HG02870 (cell line): Measurements from ENCODE around the gene PPL.
"Not testable (repeated sequence)": the region's sequence is repeated elsewhere in the genome, so short reads cannot be mapped to it uniquely, and the experiment has no call there.

ENCODE experiments used
- ATAC-seq: cut with Tn5 transposase; IDR thresholded peaks from one replicate; pipeline ENCODE4 v1.9.1; 2021; ENCODE audit warnings: mild to moderate bottlenecking, moderate library complexity; ENCODE audit not compliant: unreplicated experiment

Gene PPL

DNA sequence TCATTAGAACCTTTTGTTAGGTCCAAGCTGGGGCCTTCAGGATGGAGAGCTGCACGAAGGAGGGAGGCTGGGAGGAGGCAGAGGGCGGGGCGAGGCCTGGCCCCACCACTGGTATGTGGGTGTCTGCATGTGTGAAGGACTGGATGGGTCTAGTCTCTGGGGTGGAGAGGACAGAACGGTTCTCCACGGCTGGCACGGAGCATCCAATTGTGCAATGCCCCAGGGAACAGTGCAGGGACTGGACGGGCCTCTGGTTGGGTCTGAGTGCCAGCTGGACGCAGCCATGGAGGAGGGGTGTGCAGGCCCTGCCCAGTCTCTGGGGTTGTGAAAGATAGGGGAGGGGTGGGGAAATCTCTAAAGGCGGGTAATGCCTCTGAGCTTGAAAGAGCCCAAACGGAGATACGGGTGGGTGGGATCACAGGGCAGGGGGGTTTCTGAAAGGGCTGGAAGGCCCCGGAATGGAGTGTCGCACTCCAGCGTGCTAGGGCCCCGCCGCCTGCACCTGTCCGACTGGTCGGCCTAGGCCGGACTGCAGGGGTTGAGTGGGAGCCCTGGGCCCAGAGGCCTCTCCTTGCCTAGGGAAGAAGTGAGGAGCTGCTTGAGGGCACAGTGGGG, 1.6 kb downstream of the PPL start:
- no peak for ATAC-seq

DNA sequence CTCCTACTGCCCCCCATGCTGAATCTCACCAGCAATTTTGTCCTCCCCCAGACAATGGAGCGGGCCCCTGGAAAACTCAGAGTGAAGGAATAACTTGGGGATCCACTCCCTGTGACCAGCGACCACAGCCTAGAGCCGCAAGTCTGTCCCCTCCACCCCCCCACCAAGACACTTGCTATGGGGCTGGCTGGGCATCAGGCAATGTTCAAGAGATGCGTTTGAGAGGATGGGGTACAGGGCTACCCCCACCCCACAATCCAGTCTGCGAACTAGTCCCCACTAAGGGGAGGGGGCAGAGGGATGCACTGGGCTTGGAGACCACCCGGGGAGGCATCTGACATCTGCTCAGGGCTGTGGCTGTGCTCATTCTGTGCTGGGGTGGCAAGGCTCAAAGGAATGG, 2.4 kb downstream of the PPL start:
- no peak for ATAC-seq

DNA sequence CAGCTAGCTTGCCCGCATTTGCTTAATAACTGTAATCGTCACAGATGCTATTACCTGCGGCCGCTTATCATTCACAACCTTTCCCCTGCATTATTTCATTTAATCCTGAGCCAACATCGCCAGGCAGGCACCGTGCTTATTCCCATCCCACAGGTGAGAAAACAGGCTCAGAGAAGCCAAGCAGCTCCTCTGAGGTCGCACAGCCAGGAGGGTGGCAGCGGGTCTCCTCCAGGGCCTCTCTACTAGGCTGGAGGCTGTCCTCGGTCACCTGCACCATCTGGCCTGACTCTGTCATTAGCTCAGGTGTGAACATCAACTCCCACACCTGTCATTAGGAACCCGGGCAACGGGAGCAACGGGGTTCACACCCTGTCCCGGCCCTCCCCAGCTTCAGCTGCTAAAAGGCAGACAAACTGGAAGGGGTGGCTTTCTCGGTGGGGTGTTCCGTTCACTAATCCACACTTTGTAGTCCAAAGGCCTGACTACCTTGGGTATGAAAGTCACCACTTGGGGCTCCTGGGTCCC, 3.0 kb downstream of the PPL start:
- no peak for ATAC-seq

DNA sequence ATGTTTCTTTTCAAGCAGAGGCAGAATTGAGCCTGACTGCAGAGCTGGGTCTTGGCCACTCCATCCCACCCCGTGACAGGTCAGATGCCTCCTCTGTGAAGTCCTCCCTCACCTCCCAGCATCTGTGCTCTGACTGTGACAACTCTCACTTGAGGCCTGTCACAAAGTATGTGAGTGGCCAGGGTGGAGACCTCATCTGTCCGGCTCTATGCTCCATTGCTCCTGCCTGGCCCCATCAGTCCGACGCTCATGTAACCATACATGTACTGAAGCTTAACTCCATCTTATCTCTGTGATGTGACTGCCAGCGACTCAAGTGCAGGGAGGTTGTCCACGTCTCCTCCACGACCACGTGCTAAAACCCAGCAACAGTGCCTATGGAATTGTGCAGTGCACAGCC, 3.5 kb downstream of the PPL start:
- ATAC-seq: no peak

DNA sequence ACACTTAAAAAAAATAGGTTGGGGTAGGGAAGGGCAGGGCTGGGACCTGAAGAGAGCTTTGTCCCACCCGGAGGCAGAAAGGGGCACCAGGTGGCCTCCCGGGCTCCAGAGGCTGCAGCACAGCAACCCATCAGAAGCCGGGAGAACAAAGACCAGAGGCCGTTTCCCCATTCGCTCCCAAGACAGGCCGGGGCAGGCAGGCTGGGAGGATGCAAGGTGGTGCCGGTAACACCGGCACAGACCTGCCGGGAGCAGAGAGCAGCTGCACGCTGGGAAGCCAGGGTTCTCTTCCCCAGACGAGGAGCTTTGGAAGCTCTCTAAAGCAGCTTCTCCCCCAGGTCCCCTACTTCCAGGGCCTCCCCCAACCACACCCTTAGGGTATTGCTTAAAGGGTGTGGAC, 5.6 kb downstream of the PPL start:
- no peak for ATAC-seq

DNA sequence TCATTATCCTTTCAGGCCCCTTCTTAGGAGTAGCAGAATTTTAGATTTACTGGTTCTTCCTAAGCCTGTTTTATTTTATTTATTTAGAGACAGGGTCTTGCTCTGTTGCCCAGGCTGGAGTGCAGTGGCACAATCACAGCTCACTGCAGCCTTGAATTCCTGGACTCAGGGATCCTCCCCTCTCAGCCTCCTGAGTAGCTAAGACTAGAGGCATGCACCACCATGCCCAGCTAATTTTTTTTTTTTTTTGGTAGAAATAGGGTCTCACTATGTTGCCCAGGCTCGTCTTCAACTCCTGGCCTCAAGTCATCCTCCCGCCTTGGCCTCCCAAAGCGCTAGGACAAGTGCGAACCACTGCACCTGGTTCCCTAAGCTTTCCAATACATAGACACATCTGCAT, 7.3 kb downstream of the PPL start:
- ATAC-seq: not testable (repeated sequence)

DNA sequence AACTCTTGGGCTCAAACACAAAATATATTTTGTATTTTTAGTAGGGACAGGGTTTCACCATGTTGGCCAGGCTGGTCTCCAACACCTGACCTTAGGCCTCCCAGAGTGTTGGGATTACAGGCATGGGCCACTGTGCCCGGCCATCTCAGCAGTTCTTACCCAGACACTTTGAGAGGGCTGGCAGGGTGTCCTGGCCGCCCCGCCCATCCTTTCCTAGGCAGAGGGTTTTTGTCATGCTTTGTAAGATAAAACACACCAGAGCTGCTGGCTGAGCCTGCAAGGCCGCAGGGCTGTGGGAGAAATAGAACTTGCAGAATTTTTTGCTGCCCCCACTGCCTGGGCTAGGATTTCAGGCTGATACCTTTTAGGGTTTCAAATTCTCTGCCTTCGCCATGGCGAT, 8.7 kb downstream of the PPL start:
- ATAC-seq: no peak

DNA sequence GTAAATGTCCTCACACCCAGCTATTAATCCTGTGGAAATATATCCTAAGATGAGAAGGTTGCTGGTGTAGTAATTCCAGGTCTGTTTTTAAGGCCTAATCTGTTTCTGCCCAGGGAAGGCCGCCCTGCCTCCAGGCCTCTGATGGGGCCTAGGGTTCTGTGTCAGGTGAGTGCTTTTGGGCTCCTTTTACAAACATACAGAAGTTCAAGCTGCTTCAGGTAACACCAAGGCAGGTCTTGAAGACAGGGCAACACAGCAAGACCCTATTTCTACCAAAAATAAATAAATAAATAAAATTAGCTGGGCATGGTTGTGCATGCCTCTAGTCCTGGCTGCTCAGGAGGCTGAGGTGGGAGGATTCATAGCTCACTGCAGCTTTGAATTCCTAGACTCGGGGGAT, 9.3 kb downstream of the PPL start:
- ATAC-seq: no peak

DNA sequence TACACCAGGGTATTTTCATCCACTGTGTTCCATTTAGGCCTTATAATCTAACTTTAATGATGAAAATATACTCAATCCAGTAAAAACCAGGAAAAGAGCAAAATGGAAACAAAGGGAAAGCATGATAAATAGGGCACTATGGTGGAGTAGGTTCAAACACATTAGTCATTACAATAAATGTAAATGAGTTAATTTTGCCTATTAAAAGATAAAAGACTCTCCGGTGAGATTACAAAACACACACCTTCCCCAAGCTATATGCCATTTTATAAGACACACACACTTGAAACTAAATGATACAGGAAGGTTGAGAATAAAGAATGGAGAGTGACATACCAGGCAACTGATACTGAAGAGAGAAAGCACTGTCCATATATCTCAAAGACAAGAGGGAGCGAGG, 10.0 kb downstream of the PPL start:
- no peak for ATAC-seq

DNA sequence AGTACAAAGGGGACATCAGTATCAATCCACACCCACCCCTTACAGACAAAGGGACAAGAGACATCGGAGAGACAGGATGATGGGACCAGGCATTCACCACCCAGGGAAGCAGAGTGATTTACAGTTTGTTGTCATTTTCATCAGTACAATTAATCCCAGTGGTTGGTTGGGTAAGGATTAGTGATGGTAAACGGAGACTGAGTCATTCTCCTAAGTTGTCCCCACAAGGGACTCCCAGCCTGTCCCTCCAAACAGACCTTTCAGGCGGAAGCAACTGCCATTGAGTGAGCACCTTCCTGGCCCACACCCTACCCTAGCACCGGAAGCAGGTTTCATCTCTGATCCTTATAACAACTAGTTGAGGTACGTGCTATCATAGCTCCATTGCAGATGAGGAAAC, 11.2 kb downstream of the PPL start:
- ATAC-seq: no peak

DNA sequence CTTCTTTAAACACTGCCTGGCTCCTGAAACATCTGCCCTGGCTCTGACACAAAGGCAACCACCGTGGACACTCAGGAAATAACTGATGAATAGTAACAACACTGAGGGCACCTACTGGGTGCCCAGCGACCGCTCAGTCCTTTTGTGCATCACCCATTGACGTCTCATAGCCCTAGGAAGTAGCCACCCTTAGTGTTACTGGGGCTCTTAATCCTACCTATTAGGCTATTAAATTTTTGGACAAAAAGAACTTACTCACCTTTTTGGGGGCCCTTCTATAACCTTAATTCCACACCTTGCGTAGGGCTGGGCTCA, 11.7 kb downstream of the PPL start:
- ATAC-seq: no peak

DNA sequence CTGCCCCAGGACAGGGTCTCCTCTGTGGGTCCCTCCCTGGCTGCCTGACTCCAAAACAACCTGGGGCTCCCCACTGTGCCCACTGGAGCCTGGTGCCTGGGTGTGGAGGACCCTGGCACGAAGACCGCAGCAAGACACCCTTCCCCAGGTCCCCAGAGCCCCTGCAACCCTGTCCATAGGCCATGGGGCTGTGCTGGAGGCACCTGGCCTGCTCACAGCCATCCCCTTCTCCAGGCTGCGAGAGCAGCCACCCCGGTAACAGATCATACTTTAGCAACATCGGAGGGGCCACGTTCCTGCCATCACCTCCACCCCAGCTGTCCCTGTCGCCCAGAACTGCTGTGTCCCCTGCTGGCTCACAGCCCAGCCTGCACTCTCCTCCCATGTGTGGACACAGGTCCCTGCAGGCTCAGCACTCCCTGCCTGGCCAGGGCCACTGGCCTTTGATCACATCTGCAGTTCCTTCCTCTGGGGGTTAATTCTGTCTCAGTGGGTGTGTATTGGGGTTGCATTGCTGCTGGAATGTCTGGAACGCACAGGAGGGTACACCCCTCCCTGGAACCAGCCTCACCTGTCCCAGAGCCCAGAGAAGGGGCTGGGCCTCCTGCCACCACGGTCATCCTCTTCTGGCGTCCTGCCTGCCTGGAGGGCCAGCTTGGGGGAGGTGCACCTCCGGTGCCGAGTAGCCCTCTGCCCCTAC, 12.2 kb downstream of the PPL start:
- ATAC-seq: no peak

DNA sequence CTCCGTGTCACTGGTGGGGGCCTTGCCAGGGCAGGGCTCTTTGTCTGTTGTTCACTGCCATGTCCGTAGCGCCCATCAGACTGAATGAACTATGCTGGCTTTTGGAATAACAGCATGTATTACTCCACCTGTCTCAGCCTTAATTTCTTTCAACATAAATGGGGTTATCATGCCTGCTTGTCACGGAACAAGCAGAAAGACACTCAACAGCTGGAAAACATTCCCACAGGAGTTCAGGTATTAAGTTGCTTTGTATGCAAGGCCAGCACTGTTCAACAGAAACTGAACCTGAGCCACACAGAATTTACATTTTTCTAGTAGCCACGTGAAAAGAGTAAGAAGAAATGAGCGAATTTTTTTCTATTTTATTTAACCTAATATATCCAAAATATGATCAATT, 13.1 kb downstream of the PPL start:
- ATAC-seq: no peak

DNA sequence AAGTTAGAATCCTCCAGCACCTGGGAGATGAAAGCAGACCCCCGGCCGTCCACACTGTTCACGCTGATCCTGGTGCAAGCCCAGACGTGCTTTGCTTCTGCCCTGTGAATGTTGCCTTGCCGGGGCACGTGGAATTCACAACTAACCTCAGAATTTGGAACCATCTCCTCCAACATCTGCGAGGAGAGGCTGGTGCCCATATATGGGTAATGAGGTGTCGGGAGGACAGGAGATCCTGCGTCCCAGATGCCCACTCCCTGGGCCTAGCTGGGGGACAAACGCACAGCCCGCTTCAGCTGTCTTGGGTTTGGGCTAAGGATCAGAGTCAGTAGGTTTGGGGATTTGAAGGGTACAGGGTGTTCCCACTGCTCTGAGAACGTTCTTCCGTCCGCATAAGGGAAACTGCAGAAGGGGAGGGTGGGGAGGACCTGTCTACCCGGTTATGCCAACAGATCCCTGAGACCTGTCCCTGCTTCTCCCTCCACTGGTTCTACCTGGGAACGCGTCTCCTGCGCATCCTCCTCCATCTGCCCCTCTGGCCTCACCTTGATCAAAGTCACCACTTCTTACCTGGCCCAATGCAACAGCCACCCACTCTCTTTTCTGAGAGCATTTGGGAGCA, 14.1 kb downstream of the PPL start:
- ATAC-seq: no peak

DNA sequence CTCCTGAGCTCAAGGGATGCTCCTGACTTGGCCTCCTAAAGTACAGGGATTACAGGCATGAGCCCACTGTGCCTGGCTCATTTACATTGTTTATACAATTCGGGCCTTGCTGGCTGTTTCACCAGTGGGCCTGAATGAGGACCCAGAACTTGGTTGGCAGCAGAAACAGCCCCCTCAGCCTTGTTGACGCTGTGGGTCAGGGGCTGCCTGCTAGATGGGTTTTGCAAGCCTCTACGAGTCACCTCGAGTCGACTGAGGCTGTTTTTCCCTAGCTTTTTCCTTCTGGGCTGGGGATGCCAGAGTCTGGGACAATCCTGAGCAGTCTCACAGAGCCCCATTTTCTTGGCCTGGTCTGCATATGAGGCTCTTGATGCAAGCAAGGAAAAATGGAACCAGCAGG, 16.1 kb downstream of the PPL start:
- no peak for ATAC-seq

DNA sequence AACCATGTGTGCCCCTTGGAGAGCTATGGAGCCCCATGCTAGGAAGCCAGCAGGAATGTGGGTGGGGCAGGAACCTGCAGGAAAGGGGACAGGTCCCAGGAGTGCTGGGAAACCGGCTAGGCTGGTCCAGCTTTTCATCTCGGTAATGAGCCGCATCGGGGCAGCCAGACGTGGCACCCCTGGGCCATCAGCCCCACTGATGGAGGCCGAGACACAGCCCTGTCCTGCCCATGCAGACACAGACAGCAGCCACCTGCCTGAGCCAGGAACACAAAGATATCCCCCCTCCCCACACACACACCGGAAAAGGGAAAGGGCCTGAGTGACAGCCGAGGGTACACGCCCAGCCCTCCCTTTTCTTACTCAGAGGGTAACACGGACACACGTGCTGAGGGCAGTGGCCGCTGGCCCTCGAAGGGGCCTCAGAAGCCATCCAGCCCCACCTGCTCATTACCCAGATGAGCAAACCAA, 18.1 kb downstream of the PPL start:
- ATAC-seq: no peak

DNA sequence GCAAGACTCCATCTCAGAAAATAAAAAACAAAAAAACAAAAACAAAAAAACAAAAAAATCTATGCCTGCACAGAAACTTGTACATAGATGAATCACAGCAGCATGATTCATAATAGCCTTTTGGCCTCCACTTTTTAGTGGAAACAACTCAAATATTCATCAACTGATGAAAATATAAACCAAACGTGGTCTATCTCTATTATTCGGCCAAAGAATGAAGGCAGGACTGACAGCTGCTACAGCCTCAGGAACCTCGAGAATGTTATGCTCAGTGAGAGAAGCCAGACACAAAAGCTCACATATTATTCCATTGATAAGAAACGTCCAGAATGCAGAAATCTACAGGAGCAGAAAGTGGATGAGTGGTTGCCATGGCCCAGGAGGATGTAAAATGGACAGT, 19.8 kb downstream of the PPL start:
- ATAC-seq: no peak

DNA sequence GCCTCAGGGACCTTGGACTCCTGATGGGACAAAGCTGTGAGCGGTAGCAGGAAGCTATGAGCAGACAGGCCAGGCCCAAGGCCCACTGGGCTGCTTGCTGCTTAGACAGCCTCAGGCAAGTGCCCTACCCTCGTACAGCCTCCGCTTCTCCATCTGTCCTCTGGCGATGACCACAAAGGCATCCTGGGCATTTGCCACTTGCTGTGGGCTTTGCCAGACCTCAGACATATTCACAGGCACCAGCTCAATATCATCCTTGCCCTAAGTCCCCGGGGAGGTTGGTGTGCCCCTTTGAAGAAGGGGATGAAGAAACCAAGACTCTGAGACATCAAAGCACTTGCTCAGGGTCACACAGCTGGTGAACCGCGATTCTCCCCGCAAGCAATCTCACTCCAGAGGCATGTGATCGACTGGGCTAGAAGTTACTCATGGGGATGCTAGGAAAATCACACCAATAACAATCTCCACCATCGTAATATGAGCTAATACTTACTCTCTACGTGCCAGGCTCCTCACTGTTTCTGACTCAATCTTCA, 21.7 kb downstream of the PPL start:
- ATAC-seq: no peak

DNA sequence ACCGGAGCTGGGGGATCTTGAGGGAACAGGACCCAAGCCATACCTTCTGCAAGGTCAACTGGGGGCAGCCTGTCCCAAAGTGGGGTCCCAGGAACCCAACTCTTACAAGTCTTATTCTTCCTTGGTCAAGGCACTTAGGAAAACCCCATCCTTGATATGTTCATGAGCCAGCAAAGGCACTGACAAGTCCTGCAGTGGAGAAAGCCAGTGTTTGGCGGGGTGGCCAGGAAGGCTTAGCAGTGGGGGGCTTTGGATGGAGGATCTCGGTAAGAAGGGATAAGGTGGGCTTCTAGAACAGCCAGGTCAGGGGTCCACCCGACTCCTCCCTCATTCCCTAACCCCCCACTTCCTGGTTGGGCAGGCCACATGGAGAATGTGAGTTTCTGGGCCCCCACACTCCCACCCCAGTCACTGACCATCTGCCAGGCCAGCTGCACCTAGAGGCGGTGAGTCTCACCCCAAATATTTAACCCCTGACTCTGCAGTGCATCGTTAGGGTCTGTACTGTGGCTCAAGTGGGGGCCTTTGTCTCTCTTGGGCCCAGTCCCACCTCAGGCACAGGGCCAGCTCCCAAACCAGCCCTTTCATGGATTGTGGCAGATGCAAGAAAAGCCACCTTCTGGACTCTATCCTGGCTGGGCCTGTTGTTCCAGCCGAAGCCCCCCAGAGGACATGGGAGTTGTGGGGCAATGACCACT, 22.3 kb downstream of the PPL start:
- ATAC-seq: no peak

DNA sequence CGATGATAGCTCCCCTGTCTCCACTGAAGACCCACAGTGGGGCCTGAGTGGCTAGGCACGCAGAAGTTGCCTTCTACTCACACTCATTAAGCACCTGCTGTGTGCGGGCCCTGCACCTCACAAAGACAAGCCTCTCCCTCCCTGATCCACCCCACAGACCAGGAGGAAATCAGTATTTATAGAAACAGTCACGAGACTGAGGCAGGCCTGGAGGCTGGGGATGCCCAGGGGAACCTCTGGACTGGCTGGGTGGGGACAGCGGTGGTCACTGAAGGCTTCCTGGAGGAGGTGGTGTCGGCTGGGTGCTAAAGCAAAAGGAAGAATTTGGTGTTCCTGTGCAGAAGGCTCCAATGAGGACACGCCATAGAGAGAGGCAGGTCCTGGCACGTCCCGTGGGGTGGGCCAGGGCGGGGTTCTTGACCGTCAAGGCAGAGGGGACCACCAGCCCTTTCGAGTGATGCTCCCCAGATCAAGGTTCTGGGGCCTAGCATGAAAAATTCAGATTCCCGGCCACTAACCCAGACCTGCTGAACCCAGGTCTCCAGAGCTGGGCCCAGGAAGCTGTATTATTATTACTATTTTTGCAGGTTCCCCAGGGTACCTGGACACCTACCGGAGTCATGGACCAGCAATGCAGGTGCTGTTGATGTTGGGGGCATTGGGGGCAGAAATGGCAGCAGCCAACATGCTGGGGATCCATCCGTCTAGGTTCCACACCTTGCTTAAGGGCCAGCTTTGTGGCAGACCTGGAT, 23.0 kb downstream of the PPL start:
- no peak for ATAC-seq
